GM12801 (cell line): ENCODE results near the gene GMDS.

Experiments
- CTCF ChIP-seq: IDR thresholded peaks from one replicate; pipeline ENCODE4 v1.5.1; 2011; ENCODE audit warnings: control low read depth; ENCODE audit not compliant: insufficient read length; ENCODE audit errors: extremely low read depth

GMDS gene

DNA sequence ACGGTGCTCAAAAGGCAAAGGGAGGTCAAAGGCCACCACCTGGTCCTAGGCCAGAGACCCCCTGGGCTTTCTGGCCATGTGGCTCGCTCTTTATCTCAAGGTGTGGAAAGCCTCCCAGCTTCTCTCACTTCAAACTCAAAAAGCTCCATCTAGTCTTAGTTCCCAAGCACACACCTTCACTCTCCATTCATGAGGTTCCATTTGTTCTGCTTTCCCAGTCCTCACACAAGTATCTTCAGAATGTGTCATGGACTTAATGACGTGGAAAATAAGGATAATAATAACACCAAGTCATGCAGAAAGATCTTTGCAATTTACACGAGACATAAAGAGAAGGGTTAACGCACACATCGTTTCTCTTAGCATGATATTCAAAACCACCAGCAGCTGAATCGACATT lies 219.3 kb downstream of the GMDS start:
- TF ChIP-seq CTCF: no peak

- TF ChIP-seq CTCF: no peak
These were observed 223.7 kb downstream of the GMDS start for GRCh38 chr6:2021713-2022125.

GRCh38 chr6:2020909-2021308 lies 224.5 kb downstream of the GMDS start:
- TF ChIP-seq CTCF: no peak

DNA sequence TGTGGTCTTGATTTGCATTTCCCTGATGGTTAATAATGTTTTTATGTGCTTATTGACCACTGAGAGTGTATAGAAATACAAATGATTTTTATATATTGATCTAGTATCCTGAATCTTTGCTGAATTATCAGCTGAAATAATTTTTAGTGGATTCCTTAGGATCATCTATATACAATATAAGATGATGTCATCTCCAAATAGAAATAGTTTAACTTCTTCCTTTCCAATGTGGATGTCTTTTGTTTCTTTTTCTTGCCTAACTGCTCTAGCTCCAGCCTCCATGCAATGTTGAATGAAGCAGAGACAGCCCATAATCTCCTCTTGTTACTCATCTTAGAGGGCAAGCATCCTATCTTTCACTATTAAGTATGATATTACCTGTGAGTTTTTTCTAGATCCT lies 226.4 kb downstream of the GMDS start:
- no peak for TF ChIP-seq CTCF

DNA sequence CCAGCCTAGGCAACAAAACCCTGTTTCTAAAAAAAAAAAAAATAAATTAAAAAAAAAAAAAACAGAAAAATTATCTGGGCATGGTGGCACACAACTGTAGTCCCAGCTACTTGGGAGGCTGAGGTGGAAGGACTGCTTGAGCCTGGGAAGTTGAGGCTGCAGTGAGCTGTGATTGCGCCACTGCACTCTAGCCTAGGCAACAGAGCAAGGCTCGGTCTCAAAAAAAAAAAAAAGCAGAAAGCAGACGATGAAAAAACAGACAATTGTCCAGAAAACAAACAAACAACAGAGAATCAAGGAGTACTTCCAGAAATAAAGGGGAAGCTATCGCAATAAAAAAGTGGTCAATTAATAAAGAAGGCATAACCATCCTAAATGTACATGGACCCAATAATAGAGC lies 229.4 kb downstream of the GMDS start:
- TF ChIP-seq CTCF: no peak

DNA sequence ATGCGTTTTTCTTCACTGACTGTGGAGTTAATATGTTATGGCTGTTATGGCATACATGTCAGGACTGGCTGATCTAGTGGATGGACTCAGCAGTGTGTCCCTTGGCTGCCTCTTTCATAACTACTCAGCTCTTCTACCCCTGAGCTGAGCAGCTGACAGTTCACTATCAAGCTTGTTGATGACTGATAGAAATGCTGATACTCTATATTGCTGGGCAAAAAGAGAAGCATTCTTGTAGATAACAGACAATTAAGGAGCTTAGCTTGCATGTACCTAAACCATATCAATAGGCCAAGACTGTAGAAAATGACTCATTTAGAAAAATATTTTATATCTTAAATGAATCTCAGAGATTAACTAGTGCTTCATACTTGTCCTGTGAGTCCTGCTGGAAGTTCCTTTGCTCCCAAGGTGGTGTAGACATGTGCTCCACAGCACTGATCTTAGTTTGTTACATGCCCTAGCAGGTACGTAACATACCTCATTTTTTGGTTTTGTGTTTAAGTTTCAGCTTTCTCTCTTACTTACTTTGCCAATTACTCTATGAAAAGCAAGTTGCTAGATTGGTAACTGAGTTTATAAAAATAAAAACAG lies 236.9 kb downstream of the GMDS start:
- TF ChIP-seq CTCF: no peak

GRCh38 chr6:2007165-2007564 lies 238.2 kb downstream of the GMDS start:
- TF ChIP-seq CTCF: no peak
